Activated CD4-positive, alpha-beta T cell treated with anti-CD3 and anti-CD28 coated beads, Interleukin-2, amount 50 U/mL, for 4 hours (primary cell): ENCODE results near the gene HES2.
"Not testable (repeated sequence)": the region's sequence is repeated elsewhere in the genome, so short reads cannot be mapped to it uniquely, and the experiment has no call there.

Source experiments
- DNase-seq, 2 experiments: peaks; one replicate each; pipeline ENCODE4 v3.0.0-alpha.2; 2020

Gene HES2

DNA sequence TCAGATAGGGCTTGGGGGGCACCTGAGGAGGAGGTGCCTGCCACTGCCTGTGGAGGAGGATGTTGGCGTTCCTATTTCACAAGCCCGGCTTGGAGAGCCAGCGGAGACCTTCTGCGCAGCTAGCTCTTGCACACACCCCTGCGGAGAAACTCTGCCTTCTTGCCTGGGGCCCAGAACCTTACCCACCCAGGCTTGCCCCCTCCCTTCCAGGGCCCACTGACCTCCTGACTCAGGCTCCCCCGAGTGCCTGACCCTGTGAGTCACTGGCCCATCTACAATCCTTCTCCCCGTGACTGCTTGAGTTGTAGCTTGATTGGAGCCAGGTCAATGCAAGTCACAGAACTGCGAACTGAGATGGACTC lies 3.4 kb downstream of the HES2 start:
- no peak for DNase-seq

DNA sequence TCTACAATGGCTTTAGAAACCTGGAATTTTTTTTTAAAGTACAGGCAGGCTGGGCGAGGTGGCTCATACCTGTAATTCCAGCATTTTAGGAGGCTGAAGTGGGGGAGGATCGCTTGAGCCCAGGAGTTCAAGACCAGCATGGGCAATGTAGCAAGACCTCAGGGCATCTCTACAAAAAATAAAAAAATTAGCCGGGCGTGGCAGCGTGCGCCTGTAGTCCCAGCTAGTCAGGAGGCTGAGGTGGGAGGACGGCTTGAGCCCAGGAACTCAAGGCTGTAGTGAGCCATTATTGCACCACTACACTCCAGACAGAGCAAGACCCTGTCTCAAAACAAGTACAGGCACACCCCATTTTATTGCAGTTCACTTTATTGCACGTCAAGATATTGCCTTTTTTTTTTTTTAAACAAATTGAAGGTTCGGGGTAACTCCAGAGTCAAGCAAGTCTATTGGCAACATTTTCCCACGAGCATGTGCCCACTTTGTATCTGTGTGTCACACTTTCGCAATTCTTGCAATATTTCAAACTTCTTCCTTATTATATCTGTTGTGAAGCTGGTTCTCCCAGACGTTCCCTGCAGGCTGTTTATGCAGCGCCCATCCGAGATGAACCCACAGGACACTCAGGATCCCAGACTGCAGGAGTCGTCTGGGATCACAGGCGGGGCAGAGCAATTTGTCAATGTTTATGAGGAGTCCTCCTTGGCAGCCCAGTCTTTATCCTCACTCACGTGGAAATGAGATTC lies 4.7 kb downstream of the HES2 start:
- no peak for DNase-seq

DNA sequence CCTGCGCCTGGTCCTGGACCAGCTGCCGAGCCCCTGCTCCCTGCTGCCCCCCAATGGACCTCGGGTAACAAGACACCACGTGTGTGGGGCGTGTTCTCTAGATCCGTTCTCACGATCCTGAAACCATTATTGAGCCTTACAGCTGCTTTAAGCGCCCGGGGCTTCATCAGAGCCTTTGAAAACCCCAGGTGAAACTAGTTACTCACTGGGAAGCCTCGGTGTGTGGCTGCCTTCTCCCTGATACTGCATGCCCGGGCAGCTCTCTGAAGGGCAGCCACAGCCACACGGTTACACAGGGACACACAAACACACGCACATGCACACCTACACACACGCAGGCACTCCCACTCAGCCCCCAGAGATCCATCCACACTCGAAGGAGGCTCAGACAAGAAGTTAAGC lies 5.3 kb downstream of the HES2 start:
- DNase-seq = peak; percentile 28 to 29

DNA sequence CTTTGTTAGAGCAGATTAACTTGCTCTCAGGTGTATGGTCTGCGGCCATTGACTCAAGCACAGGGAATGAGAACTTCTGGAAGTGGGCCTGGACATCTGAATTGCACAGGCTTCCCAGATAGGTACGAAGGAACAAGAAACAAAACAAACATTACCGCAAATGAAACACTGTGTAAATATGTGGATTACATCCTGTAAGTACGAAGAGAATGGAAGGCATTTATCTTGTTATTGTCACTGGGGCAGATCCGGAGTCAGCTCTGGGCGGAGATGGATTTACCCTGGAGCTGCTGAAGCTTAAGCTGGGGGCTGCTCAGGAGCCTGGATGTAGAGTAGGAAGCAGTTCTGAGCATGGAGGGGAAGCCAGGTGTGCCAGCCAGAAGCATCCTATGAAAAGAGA lies 6.8 kb downstream of the HES2 start:
- DNase-seq = no peak

DNA sequence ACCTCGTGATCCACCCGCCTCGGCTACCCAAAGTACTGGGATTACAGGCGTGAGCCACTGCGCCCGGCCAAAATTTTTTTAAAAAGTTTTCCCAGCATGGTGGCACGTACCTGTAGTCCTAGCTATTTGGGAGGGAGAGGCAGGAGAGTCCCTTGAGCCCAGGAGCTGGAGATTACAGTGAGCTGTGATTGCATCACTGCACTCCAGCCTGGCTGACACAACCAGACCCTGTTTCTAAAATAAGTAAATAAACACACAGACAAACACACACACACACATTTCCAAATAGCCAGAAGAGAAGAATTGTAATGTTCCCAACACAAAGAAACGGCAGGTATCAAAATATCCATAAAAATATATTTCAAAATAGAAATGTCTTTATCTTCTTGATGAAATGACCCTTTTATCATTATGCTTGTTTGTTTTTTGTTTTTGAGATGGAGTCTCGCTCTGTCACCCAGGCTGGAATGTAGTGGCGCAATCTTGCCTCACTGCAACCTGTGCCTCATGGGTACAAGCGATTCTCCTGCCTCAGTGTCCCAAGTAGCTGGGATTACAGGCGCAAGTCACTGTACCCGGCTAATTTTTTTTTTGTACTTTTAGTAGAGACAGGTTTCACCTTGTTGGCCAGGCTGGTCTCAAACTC lies 9.3 kb downstream of the HES2 start:
- DNase-seq = no peak

GRCh38 chr1:6409733-6410132 lies 10.0 kb downstream of the HES2 start:
- no peak for DNase-seq

DNA sequence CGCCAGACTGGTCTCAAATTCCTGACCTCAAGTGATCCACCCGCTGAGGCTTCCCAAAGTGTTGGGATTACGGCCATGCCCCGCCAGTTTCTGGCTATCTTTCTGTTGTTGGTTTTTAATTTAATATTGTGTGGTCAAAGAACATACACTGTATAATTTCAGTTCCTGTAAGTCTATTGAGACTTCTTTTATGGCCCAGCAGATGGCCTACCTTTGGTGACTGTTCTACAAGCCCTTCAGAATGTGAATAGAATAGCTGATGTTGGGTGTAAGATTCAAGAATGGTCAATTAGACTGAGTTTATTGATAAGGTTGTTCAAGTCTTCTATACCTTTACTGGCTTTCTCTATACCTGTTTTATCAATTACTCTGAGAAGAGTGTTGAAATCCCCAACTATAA lies 10.7 kb downstream of the HES2 start:
- no peak for DNase-seq

GRCh38 chr1:6408023-6408422 lies 11.7 kb downstream of the HES2 start:
- no peak for DNase-seq

- no peak for DNase-seq
Observed at GRCh38 chr1:6401673-6402072, 18.0 kb downstream of the HES2 start.

DNA sequence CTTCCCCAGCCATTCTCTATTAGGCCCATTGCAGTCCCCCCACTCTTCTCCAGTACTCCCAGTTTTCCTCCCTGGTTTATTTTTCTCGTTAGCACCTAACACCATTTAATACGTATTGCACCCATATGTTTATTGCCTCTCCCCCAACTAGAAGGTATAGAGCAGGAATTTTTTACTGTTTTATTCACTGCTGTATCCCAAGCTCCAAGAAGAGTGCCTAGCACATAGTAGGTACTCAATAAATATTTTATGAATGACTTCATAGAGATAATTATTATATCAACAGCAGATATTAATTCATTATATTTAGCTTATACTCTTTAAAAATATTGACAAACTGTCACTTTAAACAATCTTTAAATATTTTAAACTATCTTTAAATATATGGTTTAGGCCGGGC lies 20.4 kb downstream of the HES2 start:
- DNase-seq = no peak

DNA sequence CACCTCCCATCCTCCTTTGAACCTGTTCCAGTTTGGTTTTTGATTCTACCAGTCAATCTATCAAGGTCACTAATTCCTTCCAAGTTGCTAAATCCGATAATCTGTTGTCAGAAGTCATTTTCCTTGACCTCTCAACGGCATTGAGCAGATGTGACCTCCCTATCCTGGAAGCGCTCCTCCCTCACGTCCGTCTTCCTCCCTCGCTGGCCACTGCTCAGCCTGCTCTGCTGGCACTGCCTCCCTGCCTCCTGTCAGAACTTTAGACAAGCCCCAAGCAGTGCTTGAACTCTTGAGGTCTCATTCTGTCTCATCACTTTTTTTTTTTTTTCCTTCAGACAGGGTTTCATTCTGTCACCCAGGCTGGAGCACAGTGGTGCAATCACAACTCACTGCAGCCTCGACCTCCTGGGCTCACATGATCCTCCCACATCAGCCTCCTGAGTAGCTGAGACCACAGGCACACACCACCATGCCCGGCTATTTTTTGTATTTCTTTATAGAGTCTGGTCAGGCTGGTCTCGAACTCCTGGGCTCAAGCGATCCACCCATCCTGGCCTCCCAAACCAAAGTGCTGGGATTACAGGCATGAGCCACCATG lies 21.8 kb downstream of the HES2 start:
- no peak for DNase-seq

- no peak for DNase-seq
Observed at GRCh38 chr1:6396998-6397397, 22.7 kb downstream of the HES2 start.

GRCh38 chr1:6395781-6396244 lies 23.9 kb downstream of the HES2 start:
- DNase-seq = not testable (repeated sequence)

- not testable (repeated sequence) for DNase-seq
Observed at GRCh38 chr1:6395130-6395529, 24.6 kb downstream of the HES2 start.

- peak; percentile 89 to 90 for DNase-seq
Observed at GRCh38 chr1:6393400-6394187, 26.1 kb downstream of the HES2 start, which contains the start of gene ACOT7. Gene ACOT7, minus strand, starts transcription at chr1:6393767. Its CDS starts 368 bp downstream, at chr1:6393399.

DNA sequence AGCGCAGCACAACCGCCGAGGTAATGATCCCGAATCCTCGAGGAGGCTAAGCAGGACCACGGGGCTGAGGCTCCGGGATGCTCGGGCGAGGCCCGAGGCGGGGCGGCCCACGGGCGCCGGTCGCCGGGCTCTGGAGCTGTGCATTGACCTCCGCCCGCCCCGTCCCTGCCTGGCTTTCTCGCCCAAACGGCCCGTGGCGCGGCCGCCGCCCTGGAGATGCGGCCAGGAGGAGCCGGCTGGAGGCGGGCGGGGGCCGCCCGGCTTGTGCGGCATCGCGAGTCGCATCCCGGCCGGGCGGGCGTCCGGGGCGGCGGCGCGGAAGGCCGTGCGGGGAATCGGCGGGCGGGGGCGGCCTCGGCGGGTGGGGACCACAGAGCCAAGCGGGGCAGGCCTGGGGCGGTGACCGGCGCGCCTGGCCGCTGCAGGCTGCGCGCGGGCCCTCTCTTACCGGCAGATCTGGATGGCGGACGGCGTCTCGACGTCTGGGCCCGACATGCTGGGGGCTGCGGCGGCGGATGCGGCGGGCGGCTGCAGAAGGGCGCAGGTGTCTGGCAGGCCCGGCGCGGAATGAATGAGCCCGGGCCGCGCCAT lies 26.8 kb downstream of the HES2 start:
- no peak for DNase-seq

DNA sequence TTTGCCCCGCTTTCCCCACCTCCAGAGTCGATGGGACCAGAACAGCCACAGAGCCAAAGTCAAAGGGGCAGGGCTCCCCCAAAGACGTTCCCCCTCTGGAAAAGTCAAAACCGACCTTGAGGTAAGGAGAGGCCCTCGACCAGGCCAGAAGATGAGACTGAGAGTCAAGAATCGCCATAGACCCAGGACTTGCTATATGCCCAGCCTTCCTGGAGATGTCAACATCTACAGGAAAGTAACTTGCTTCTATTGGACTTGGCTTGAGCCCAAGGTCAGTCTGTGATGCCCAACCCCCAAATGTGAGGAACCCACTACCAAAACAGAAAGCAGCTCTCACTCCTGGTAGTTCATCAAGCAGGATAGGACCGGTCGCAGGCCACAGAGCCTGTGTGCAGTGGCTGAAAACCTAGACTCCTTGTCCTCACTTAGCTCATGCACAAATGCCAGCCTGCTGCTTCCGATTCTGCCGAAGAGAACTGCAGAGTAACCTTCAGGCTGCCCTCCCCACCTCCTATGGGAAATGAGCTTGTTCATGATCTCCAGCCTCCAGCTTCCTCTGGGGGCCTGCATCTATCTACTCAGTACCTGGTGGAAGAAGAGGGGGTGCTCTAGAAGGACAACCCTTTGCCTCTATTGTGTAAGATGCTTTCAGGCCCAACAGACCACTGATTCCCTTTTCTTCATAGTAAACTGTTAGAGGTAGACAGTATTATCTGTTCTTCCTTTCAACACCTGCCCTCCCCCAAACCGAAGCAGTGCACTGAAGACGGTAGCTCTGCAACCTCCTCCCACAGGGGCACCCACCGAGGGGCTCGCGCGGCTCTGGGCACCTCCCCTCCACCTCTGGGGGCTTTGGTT lies 27.5 kb downstream of the HES2 start:
- DNase-seq = no peak

DNA sequence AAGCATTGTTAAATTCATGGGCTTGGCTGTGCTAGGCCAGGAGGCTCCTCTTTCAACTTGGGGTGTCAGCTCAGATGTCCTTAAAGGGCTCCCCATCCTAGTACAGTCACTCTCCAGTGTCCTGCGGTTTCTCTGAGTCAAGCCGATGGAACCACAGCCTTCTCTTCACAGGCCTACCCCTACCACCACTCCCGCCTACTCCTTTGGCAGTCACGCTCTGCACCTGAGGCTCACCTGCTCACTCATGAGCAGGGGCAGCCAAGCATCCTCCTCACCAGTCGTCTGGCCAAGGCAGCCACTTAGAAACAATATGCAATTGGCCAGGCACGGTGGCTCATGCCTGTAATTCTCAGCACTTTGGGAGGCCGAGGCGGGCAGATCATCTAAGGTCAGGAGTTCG lies 29.7 kb downstream of the HES2 start:
- DNase-seq = no peak

GRCh38 chr1:6386371-6386949 lies 33.3 kb downstream of the HES2 start:
- no peak for DNase-seq

GRCh38 chr1:6385488-6386191 lies 34.1 kb downstream of the HES2 start:
- DNase-seq = no peak

- DNase-seq = no peak
Observed at GRCh38 chr1:6384962-6385361, 34.8 kb downstream of the HES2 start.
